Effector memory CD4-positive, alpha-beta T cell (primary cell): ENCODE results near the gene KLK3.

Source experiments
- DNase-seq, 3 donors: peaks; one replicate each; pipeline ENCODE4 v3.0.0-alpha.2; 2020
- H3K27ac ChIP-seq: 2 replicates; pipeline ENCODE4 v1.7.0; 2013; ENCODE audit warnings: mild to moderate bottlenecking, low read length, moderate library complexity; ENCODE audit not compliant: insufficient read depth, poor library complexity, severe bottlenecking
- H3K27me3 ChIP-seq: replicated peaks from 2 replicates; pipeline ENCODE4 v1.7.0; 2013; ENCODE audit warnings: mild to moderate bottlenecking, low read length; ENCODE audit not compliant: insufficient read depth, control insufficient read depth, poor library complexity, severe bottlenecking
- H3K36me3 ChIP-seq: 2 replicates; pipeline ENCODE4 v1.7.0; 2013; ENCODE audit warnings: mild to moderate bottlenecking, low read length, moderate library complexity; ENCODE audit not compliant: control insufficient read depth, insufficient read depth
- H3K4me1 ChIP-seq: 2 replicates; pipeline ENCODE4 v1.7.0; 2013; ENCODE audit warnings: low read length, mild to moderate bottlenecking; ENCODE audit not compliant: control insufficient read depth, insufficient read depth, poor library complexity, severe bottlenecking
- H3K4me3 ChIP-seq: 2 replicates; pipeline ENCODE4 v1.7.0; 2013; ENCODE audit warnings: low read length, low read depth, mild to moderate bottlenecking; ENCODE audit not compliant: insufficient read depth, poor library complexity, severe bottlenecking
- H3K9me3 ChIP-seq: 2 replicates; pipeline ENCODE4 v1.7.0; 2013; ENCODE audit warnings: mild to moderate bottlenecking, low read length, moderate library complexity; ENCODE audit not compliant: control insufficient read depth

The KLK3 gene

GRCh38 chr19:50820086-50820485 is 34.6 kb upstream of the KLK3 start:
- Histone ChIP-seq H3K36me3 (no peaks in the 10 kb centered on the region), H3K4me1 (peaks cover 9% of the 10 kb centered on the region), H3K9me3 (no peaks in the 10 kb centered on the region), H3K4me3 (no peak overlapping the region), H3K27me3 (peaks cover 21% of the 10 kb centered on the region), H3K27ac (no peak overlapping the region)
- DNase-seq, result no peak

GRCh38 chr19:50820549-50821247 is 34.0 kb upstream of the KLK3 start:
- Histone ChIP-seq H3K27me3 (peaks cover 21% of the 10 kb centered on the region), H3K36me3 (no peaks in the 10 kb centered on the region), H3K4me1 (peaks cover 9% of the 10 kb centered on the region), H3K9me3 (no peaks in the 10 kb centered on the region), H3K4me3 (no peak overlapping the region), H3K27ac (no peak overlapping the region)
- no peak for DNase-seq

GRCh38 chr19:50821248-50821612 is 33.5 kb upstream of the KLK3 start:
- peaks cover 21% of the 10 kb centered on the region for H3K27me3 ChIP-seq
- no peak for DNase-seq
- H3K27ac ChIP-seq, result no peak overlapping the region

GRCh38 chr19:50821622-50822021 is 33.1 kb upstream of the KLK3 start:
- Histone ChIP-seq H3K4me1 (peaks cover 9% of the 10 kb centered on the region), H3K4me3 (no peak overlapping the region), H3K36me3 (no peaks in the 10 kb centered on the region), H3K9me3 (no peaks in the 10 kb centered on the region), H3K27ac (no peak overlapping the region), H3K27me3 (peaks cover 21% of the 10 kb centered on the region)
- DNase-seq, result no peak

More at GRCh38 chr19:50821248-50821612, 33.5 kb upstream of the KLK3 start:
- Histone ChIP-seq H3K4me3 (no peak overlapping the region), H3K36me3 (no peaks in the 10 kb centered on the region), H3K9me3 (no peaks in the 10 kb centered on the region), H3K4me1 (peaks cover 9% of the 10 kb centered on the region)

DNA sequence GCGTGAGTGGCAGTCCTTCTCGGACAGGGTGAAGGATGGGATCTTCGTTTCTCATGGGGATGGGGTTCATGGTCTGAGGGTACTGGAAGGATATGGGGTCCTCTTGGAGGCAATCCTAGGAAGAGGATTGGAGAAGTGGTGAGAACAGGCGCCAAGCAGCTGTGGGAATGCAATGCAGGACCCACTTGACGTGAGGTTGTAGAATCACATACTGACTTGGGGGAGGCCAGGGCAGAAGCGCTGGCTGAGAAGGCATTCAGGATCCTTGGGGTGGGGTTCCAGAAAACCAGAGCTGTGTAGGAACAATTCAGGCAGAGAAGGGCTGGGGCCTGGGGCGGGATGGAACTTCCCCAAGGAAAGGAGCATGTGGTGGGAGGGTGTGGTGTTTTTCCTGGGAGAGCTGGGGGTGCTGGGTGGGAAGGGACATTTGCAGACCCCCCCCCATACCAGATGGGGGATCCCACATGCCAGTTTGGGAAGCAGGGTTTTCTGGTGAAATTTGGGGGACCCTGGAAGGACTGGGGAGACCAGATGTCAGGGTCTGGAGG is 32.0 kb upstream of the KLK3 start:
- DNase-seq, result no peak
- H3K4me1 ChIP-seq, result peaks cover 9% of the 10 kb centered on the region
- no peaks in the 10 kb centered on the region for H3K9me3 ChIP-seq
- no peak overlapping the region for H3K27ac ChIP-seq
- no peaks in the 10 kb centered on the region for H3K36me3 ChIP-seq
- H3K4me3 ChIP-seq, result no peak overlapping the region
- peaks cover 15% of the 10 kb centered on the region for H3K27me3 ChIP-seq

- Histone ChIP-seq H3K27ac (no peak within 1 kb of the TSS), H3K9me3 (no peaks in the 10 kb centered on the region), H3K4me3 (no peak within 1 kb of the TSS), H3K4me1 (peaks cover 1% of the 10 kb centered on the region), H3K36me3 (no peaks in the 10 kb centered on the region), H3K27me3 (peaks cover 12% of the 10 kb centered on the region)
- no peak for DNase-seq
Observed at GRCh38 chr19:50823389-50824042, 31.2 kb upstream of the KLK3 start, which contains the start of gene KLK1. Gene KLK1 (minus strand): TSS chr19:50823787. CDS start chr19:50823748, 39 bp downstream.

- H3K27ac ChIP-seq, result no peak overlapping the region
- no peaks in the 10 kb centered on the region for H3K27me3 ChIP-seq
- DNase-seq, result no peak
- H3K4me1 ChIP-seq, result no peaks in the 10 kb centered on the region
- H3K9me3 ChIP-seq, result no peaks in the 10 kb centered on the region
- H3K36me3 ChIP-seq, result no peaks in the 10 kb centered on the region
- no peak overlapping the region for H3K4me3 ChIP-seq
Observed at GRCh38 chr19:50826492-50827240, 28.0 kb upstream of the KLK3 start.

- Histone ChIP-seq H3K36me3 (no peaks in the 10 kb centered on the region), H3K4me1 (no peaks in the 10 kb centered on the region), H3K27me3 (no peaks in the 10 kb centered on the region), H3K27ac (no peak overlapping the region), H3K9me3 (no peaks in the 10 kb centered on the region), H3K4me3 (no peak overlapping the region)
- no peak for DNase-seq
Observed at GRCh38 chr19:50827476-50827875, 27.2 kb upstream of the KLK3 start.

GRCh38 chr19:50829801-50830200 is 24.9 kb upstream of the KLK3 start:
- Histone ChIP-seq H3K9me3 (no peaks in the 10 kb centered on the region), H3K36me3 (no peaks in the 10 kb centered on the region), H3K27ac (no peak overlapping the region), H3K27me3 (no peaks in the 10 kb centered on the region), H3K4me1 (no peaks in the 10 kb centered on the region), H3K4me3 (no peak overlapping the region)
- no peak for DNase-seq
